Mesendoderm (in vitro differentiated cells): ENCODE measurements around the gene WDR46.

Experiments used
- DNase-seq: peaks from one replicate; pipeline ENCODE4 v3.0.0; 2013
- H2AK5ac ChIP-seq: 2 replicates; pipeline ENCODE4 v1.6.1; 2013; ENCODE audit warnings: low read length, inconsistent platforms
- H2BK120ac ChIP-seq: 2 replicates; pipeline ENCODE4 v1.6.1; 2013; ENCODE audit warnings: low read depth, mild to moderate bottlenecking, low read length, moderate library complexity, mixed read lengths
- H2BK15ac ChIP-seq: replicated peaks from 2 replicates; pipeline ENCODE4 v1.6.1; 2013; ENCODE audit warnings: low read depth, mild to moderate bottlenecking, moderate library complexity
- H2BK5ac ChIP-seq: 2 replicates; pipeline ENCODE4 v1.6.1; 2013; ENCODE audit warnings: low read length, inconsistent platforms
- H3K18ac ChIP-seq: 2 replicates; pipeline ENCODE4 v1.6.1; 2013; ENCODE audit warnings: mild to moderate bottlenecking, low read length, mixed read lengths
- H3K23ac ChIP-seq: one replicate; pipeline ENCODE4 v1.6.1; 2013; ENCODE audit warnings: low read length
- H3K27ac ChIP-seq: 2 replicates; pipeline ENCODE4 v1.5.1; 2013; ENCODE audit warnings: low read depth, mild to moderate bottlenecking, inconsistent platforms, low read length, moderate library complexity
- H3K27me3 ChIP-seq: 2 replicates; pipeline ENCODE4 v1.6.1; 2013; ENCODE audit warnings: low read length, control low read depth, mild to moderate bottlenecking, inconsistent platforms; ENCODE audit not compliant: insufficient read depth, poor library complexity
- H3K36me3 ChIP-seq: 2 replicates; pipeline ENCODE4 v1.6.1; 2013; ENCODE audit warnings: low read length, inconsistent platforms; ENCODE audit not compliant: control insufficient read depth, insufficient read depth
- H3K4ac ChIP-seq: one replicate; pipeline ENCODE4 v1.6.1; 2013; ENCODE audit warnings: low read depth, mild to moderate bottlenecking, low read length, moderate library complexity
- H3K4me1 ChIP-seq: 2 replicates; pipeline ENCODE4 v1.6.1; 2013; ENCODE audit warnings: low read depth, low read length, inconsistent platforms; ENCODE audit not compliant: control insufficient read depth
- H3K4me2 ChIP-seq: 2 replicates; pipeline ENCODE4 v1.6.1; 2013; ENCODE audit warnings: low read length
- H3K4me3 ChIP-seq: 2 replicates; pipeline ENCODE4 v1.5.1; 2013; ENCODE audit warnings: mild to moderate bottlenecking, low read length
- H3K56ac ChIP-seq: one replicate; pipeline ENCODE4 v1.6.1; 2013; ENCODE audit warnings: low read length
- H3K79me1 ChIP-seq: 2 replicates; pipeline ENCODE4 v1.6.1; 2013; ENCODE audit warnings: low read length, inconsistent platforms
- H3K79me2 ChIP-seq: 2 replicates; pipeline ENCODE4 v1.6.1; 2013; ENCODE audit warnings: mild to moderate bottlenecking, low read length; ENCODE audit not compliant: control insufficient read depth, insufficient read depth
- H3K9ac ChIP-seq: 2 replicates; pipeline ENCODE4 v1.6.1; 2013; ENCODE audit warnings: low read length, inconsistent platforms
- H4K5ac ChIP-seq: one replicate; pipeline ENCODE4 v1.6.1; 2013; ENCODE audit warnings: low read length
- H4K8ac ChIP-seq: one replicate; pipeline ENCODE4 v1.6.1; 2013; ENCODE audit warnings: low read depth, mild to moderate bottlenecking, control low read depth, low read length, moderate library complexity
- WGBS: extraction: QIAGEN DNeasy Blood & Tissue Kit; methylation state at CpG from one replicate; pipeline ENCODE4 v1.1.7; 2013; ENCODE audit warnings: low lambda C conversion rate, missing lambda C conversion rate; ENCODE audit not compliant: insufficient coverage; ENCODE audit errors: extremely low coverage; 5-methylcytosine and 5-hydroxymethylcytosine counted together

Gene WDR46

DNA sequence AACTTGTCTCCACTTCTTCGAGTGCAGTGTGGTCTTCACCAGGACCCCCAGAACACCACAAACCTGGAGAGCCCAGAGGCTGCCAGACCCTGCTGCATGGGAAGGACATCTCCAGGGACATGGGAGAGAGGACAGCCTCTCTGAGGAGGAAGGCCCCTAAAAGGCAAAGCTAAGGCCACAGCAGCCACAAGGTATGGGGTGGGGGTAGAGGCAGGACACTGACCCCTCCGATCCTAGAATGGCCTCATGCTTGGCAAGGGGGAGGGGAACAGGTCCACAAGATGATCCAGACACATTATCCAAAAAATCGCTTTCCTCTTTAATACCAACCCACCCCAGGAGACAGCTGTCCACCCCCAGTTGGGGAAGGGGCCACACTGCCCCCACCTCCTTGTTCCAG lies 10.2 kb downstream of the WDR46 start:
- Histone ChIP-seq H3K36me3 (peaks cover 14% of the 10 kb centered on the region), H3K4me3 (no peak overlapping the region), H3K4me2 (no peak overlapping the region), H3K56ac (no peak overlapping the region), H3K79me2 (peaks cover 15% of the 10 kb centered on the region), H3K79me1 (peaks cover 6% of the 10 kb centered on the region), H4K5ac (no peak overlapping the region), H3K4me1 (peaks cover 6% of the 10 kb centered on the region), H3K27me3 (no peaks in the 10 kb centered on the region), H2BK5ac (no peak overlapping the region), H2AK5ac (no peak overlapping the region), H3K27ac (no peak overlapping the region), H3K23ac (no peak overlapping the region), H4K8ac (no peak overlapping the region), H2BK120ac (no peak overlapping the region), H3K9ac (no peak overlapping the region), H3K4ac (no peak overlapping the region), H2BK15ac (no peak overlapping the region), H3K18ac (no peak overlapping the region)
- WGBS = no CpG with 5 or more reads among the region's 3 CpGs
- no peak for DNase-seq

DNA sequence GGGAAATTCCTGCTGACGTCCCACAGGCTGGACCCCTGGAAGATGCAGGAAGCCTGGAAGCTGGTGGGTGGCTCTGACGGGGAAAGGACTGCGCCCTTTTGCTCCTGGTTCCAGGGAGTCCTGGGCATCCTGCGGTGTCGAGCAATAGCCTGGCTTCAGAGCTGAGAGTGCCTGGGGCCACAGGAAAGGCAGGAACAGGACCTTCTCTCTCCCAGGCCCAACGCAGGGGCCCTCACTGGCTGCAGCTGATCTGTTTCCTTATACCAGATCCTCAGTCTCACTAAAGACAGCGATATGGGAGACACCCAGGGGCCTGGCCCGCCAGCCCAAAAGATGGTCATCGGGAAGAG lies 10.7 kb downstream of the WDR46 start:
- peaks cover 15% of the 10 kb centered on the region for H3K36me3 ChIP-seq
- no peak overlapping the region for H3K4me3 ChIP-seq
- H3K4me2 ChIP-seq = no peak overlapping the region
- H3K4ac ChIP-seq = no peak overlapping the region
- H3K27me3 ChIP-seq = no peaks in the 10 kb centered on the region
- no peak overlapping the region for H2AK5ac ChIP-seq
- H3K79me1 ChIP-seq = peaks cover 6% of the 10 kb centered on the region
- H2BK120ac ChIP-seq = no peak overlapping the region
- H3K23ac ChIP-seq = no peak overlapping the region
- no peak overlapping the region for H2BK15ac ChIP-seq
- H3K56ac ChIP-seq = peak overlapping the region; percentile 90
- no peak overlapping the region for H4K5ac ChIP-seq
- no peak overlapping the region for H3K18ac ChIP-seq
- DNase-seq = no peak
- H4K8ac ChIP-seq = no peak overlapping the region
- H3K79me2 ChIP-seq = peaks cover 19% of the 10 kb centered on the region
- peaks cover 6% of the 10 kb centered on the region for H3K4me1 ChIP-seq
- H3K27ac ChIP-seq = no peak overlapping the region
- H3K9ac ChIP-seq = peak overlapping the region; percentile 100
- WGBS = no CpG with 5 or more reads among the region's 9 CpGs
- no peak overlapping the region for H2BK5ac ChIP-seq

DNA sequence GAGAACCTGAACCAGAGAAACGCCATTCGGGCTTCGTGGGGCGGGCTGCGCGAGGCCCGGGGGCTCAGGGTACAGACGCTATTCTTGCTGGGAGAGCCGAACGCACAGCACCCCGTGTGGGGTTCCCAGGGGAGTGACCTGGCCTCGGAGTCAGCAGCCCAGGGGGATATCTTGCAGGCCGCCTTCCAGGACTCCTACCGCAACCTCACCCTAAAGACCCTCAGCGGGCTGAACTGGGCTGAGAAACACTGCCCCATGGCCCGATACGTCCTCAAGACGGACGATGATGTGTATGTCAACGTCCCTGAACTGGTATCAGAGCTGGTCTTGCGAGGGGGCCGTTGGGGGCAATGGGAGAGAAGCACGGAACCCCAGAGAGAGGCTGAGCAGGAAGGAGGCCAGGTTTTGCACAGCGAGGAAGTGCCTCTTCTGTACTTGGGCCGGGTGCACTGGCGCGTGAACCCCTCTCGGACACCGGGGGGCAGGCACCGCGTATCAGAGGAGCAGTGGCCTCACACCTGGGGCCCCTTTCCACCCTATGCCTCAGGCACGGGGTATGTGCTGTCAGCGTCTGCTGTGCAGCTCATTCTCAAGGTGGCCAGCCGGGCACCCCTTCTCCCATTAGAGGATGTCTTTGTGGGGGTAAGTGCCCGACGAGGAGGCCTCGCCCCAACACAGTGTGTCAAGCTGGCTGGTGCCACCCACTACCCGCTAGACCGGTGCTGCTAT lies 11.2 kb downstream of the WDR46 start:
- Histone ChIP-seq H3K4me3 (peak overlapping the region; percentile 42), H3K27me3 (no peaks in the 10 kb centered on the region), H3K27ac (peak overlapping the region; percentile 94), H3K4ac (no peak overlapping the region), H2AK5ac (peak overlapping the region; percentile 51), H3K56ac (peak overlapping the region; percentile 90), H2BK120ac (no peak overlapping the region), H2BK5ac (peak overlapping the region; percentile 17), H4K5ac (no peak overlapping the region), H3K9ac (peak overlapping the region; percentile 100), H4K8ac (no peak overlapping the region), H3K23ac (peak overlapping the region; percentile 45), H3K4me2 (peak overlapping the region; percentile 91), H3K4me1 (peaks cover 6% of the 10 kb centered on the region), H3K18ac (peak overlapping the region; percentile 52), H3K36me3 (peaks cover 17% of the 10 kb centered on the region), H2BK15ac (no peak overlapping the region), H3K79me1 (peaks cover 6% of the 10 kb centered on the region), H3K79me2 (peaks cover 25% of the 10 kb centered on the region)
- WGBS = no CpG with 5 or more reads among the region's 39 CpGs
- no peak for DNase-seq

DNA sequence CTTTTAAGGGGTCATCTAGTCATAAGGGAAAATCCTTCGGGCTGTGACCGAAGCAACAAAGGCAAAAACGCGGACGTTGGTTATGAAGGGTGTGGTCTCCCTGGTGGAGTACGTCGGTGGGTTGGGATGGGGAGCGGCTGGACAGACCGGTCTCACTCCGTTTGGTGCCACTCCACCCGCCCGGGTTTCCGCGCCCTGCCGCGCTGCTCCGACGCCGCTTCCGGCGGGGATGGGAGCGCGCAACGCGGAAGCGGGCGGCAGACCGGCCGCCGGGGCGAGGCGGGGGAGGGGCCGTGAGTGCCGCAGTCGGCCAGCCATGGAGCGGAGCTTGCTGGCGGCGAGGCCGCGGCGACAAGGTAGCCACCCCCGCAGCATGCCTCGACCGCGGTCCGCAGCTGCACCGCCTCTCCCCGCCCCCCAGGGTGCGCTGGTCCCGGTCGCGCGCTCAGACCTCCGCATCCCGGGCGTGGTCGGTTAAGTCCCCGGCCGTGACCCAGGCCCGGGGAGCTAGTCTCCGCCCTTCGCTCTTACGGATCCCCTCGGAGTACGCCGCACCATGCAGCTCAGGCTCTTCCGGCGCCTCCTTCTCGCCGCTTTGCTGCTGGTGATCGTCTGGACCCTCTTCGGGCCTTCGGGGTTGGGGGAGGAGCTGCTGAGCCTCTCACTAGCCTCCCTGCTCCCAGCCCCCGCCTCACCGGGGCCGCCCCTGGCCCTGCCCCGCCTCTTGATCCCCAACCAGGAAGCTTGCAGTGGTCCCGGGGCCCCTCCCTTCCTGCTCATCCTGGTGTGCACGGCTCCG lies 12.0 kb downstream of the WDR46 start, which contains the start of gene B3GALT4:
Gene B3GALT4 (plus strand): TSS at position 260 of the 799 bp plus-strand sequence. CDS start 297 bp downstream, at position 557.
- no peak within 1 kb of the TSS for H4K8ac ChIP-seq
- no CpG with 5 or more reads among the region's 80 CpGs for WGBS

DNA sequence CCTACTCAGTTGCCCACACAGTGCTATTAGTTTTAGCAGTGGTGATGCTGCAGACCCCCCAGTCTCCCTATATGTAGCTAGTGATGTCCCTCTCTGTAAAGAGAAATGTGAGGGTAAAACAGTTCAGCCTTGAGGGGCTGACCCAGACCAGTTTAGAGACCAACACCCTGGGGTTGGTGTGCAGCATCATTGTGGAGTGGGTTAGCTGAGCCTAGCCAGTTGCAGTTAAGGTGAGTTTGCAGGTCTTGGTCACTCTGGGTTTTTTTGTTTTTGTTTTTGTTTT lies 12.5 kb downstream of the WDR46 start:
- Histone ChIP-seq H3K4me3 (peak overlapping the region; percentile 46), H4K5ac (no peak overlapping the region), H3K79me1 (peaks cover 8% of the 10 kb centered on the region), H3K9ac (peak overlapping the region; percentile 100), H4K8ac (no peak overlapping the region), H2BK120ac (no peak overlapping the region), H3K36me3 (peaks cover 17% of the 10 kb centered on the region), H3K4ac (no peak overlapping the region), H3K4me1 (peaks cover 6% of the 10 kb centered on the region), H3K27ac (peak overlapping the region; percentile 94), H3K56ac (peak overlapping the region; percentile 94), H2AK5ac (no peak overlapping the region), H3K4me2 (peak overlapping the region; percentile 83), H3K79me2 (peaks cover 34% of the 10 kb centered on the region), H3K23ac (no peak overlapping the region), H2BK15ac (no peak overlapping the region), H2BK5ac (peak overlapping the region; percentile 59), H3K18ac (no peak overlapping the region), H3K27me3 (no peaks in the 10 kb centered on the region)
- DNase-seq = no peak

More for the DNA sequence above, 12.0 kb downstream of the WDR46 start, which contains the start of gene B3GALT4:
- Histone ChIP-seq H2BK15ac (no peak within 1 kb of the TSS), H3K36me3 (peaks cover 17% of the 10 kb centered on the region), H2BK120ac (no peak within 1 kb of the TSS), H3K27me3 (no peaks in the 10 kb centered on the region), H3K79me2 (peaks cover 32% of the 10 kb centered on the region), H3K4me2 (peak within 1 kb of the TSS; percentile 91), H3K9ac (peak within 1 kb of the TSS; percentile 100), H3K27ac (peak within 1 kb of the TSS; percentile 94), H2BK5ac (peak within 1 kb of the TSS; percentile 59), H3K4me3 (peak within 1 kb of the TSS; percentile 46), H3K18ac (peak within 1 kb of the TSS; percentile 52), H3K56ac (peak within 1 kb of the TSS; percentile 94), H4K5ac (no peak within 1 kb of the TSS), H3K4ac (peak within 1 kb of the TSS; percentile 28), H3K4me1 (peaks cover 6% of the 10 kb centered on the region), H3K79me1 (peaks cover 8% of the 10 kb centered on the region), H3K23ac (peak within 1 kb of the TSS; percentile 80), H2AK5ac (peak within 1 kb of the TSS; percentile 51)
- DNase-seq = peak; percentile 97
